ENCODE data around the gene TMCC2. TPM values are rescaled to one million over a fixed set of nuclear protein-coding genes. Genes with fewer than 3 reads are reported as not detected.
A peak's percentile ranks its signal among the peaks of the same experiment; 100 is the strongest.

TMCC2 gene
- total RNA-seq, 1 donor from 2014 or later, result 7.9 TPM

- DNase-seq (ENCODE audit: low spot score), result no peak
Observed at GRCh38 chr1:205240569-205240968, 12.8 kb downstream of the TMCC2 start.

- DNase-seq (ENCODE audit: low spot score), result no peak
Observed at GRCh38 chr1:205241366-205242030, 13.8 kb downstream of the TMCC2 start.

GRCh38 chr1:205243350-205244191 is 15.8 kb downstream of the TMCC2 start:
- no peak for DNase-seq (ENCODE audit: low spot score)

- DNase-seq (ENCODE audit: low spot score), result no peak
Observed at GRCh38 chr1:205244384-205244783, 16.6 kb downstream of the TMCC2 start.

GRCh38 chr1:205245096-205245495 is 17.4 kb downstream of the TMCC2 start:
- no peak for DNase-seq (ENCODE audit: low spot score)

GRCh38 chr1:205246351-205247119 is 18.8 kb downstream of the TMCC2 start:
- peak; percentile 76 for DNase-seq (ENCODE audit: low spot score)

- DNase-seq (ENCODE audit: low spot score), result no peak
Observed at GRCh38 chr1:205247130-205247921, 19.6 kb downstream of the TMCC2 start.

- DNase-seq (ENCODE audit: low spot score), result peak; percentile 91
Observed at GRCh38 chr1:205248793-205249601, 21.3 kb downstream of the TMCC2 start.

GRCh38 chr1:205249651-205250050 is 21.9 kb downstream of the TMCC2 start:
- no peak for DNase-seq (ENCODE audit: low spot score)

- no peak for DNase-seq (ENCODE audit: low spot score)
Observed at GRCh38 chr1:205250699-205251098, 23.0 kb downstream of the TMCC2 start.

GRCh38 chr1:205251576-205251975 is 23.8 kb downstream of the TMCC2 start:
- no peak for DNase-seq (ENCODE audit: low spot score)

- peak; percentile 93 for DNase-seq (ENCODE audit: low spot score)
Observed at GRCh38 chr1:205255941-205256780, 28.4 kb downstream of the TMCC2 start.

- DNase-seq (ENCODE audit: low spot score), result no peak
Observed at GRCh38 chr1:205256951-205257625, 29.3 kb downstream of the TMCC2 start.

GRCh38 chr1:205257735-205258134 is 30.0 kb downstream of the TMCC2 start:
- DNase-seq (ENCODE audit: low spot score), result no peak

- DNase-seq (ENCODE audit: low spot score), result no peak
Observed at GRCh38 chr1:205258261-205258691, 30.5 kb downstream of the TMCC2 start.

- DNase-seq (ENCODE audit: low spot score), result no peak
Observed at GRCh38 chr1:205258719-205259118, 31.0 kb downstream of the TMCC2 start.

- no peak for DNase-seq (ENCODE audit: low spot score)
Observed at GRCh38 chr1:205259324-205259832, 31.6 kb downstream of the TMCC2 start.

GRCh38 chr1:205259998-205260397 is 32.3 kb downstream of the TMCC2 start:
- DNase-seq (ENCODE audit: low spot score), result no peak

Measured in umbilical cord (tissue), 2 donors.